ENCODE results near the gene GRIK4. TPM values are rescaled to one million over a fixed set of nuclear protein-coding genes. Genes with fewer than 3 reads are reported as not detected.

The GRIK4 gene
- total RNA-seq, 1 donor from 2014 or later = 2.2 TPM

DNA sequence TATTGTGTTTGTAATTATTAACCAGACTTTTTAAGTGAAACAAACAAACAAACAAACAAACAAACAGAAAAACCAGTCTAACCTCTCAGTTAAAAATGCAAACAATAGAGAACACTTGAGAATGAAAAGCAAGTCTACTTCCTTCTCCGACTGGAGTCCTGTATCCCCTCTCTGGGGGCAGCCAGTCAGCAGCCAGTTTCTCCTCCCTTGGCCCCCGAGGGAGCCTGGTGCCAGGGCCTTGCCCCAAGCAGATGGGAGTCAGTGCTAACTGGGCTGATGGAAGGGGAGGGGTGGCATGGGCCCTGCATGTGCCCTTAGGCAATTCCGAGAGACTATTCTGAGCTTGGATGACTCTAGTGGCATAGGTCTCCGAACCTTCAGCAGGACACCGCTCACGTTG is 137.2 kb downstream of the GRIK4 start:
- Histone ChIP-seq H3K27ac (ENCODE audit: low read depth, low read length) (no peak overlapping the region), H3K79me2 (ENCODE audit: insufficient read depth, low read length) (no peaks in the 10 kb centered on the region), H3K9me3 (ENCODE audit: insufficient read depth, low read depth, low read length) (no peaks in the 10 kb centered on the region), H3K9ac (ENCODE audit: low read length) (no peak overlapping the region), H3K4me3 (ENCODE audit: insufficient read depth, low read depth, low read length) (no peak overlapping the region), H3K36me3 (ENCODE audit: insufficient read depth, low read length) (no peaks in the 10 kb centered on the region), H4K20me1 (ENCODE audit: insufficient read depth, low read length) (no peaks in the 10 kb centered on the region), H3K4me1 (ENCODE audit: insufficient read depth, low read length) (no peaks in the 10 kb centered on the region), H2AFZ (ENCODE audit: low read depth, low read length) (no peak overlapping the region), H3K4me2 (ENCODE audit: low read length) (no peak overlapping the region), H3K27me3 (ENCODE audit: insufficient read depth, low read length) (peaks cover 24% of the 10 kb centered on the region)
- Mint-ChIP-seq H3K36me3 (ENCODE audit: low read depth, unreplicated experiment) (no peaks in the 10 kb centered on the region), H3K4me1 (ENCODE audit: low read depth, unreplicated experiment) (no peaks in the 10 kb centered on the region), H3K4me3 (ENCODE audit: unreplicated experiment) (no peak overlapping the region), H3K27ac (ENCODE audit: unreplicated experiment) (no peak overlapping the region), H3K9me3 (ENCODE audit: unreplicated experiment) (no peaks in the 10 kb centered on the region), H3K27me3 (ENCODE audit: low read depth, unreplicated experiment) (peaks cover 61% of the 10 kb centered on the region)
- no peak for DNase-seq (ENCODE audit: low read depth)
- no peak for TF ChIP-seq EZH2 (IDR thresholded peaks at IDR 0.05; ENCODE audit: insufficient read depth, low read length)
- TF ChIP-seq, protein P1, sequence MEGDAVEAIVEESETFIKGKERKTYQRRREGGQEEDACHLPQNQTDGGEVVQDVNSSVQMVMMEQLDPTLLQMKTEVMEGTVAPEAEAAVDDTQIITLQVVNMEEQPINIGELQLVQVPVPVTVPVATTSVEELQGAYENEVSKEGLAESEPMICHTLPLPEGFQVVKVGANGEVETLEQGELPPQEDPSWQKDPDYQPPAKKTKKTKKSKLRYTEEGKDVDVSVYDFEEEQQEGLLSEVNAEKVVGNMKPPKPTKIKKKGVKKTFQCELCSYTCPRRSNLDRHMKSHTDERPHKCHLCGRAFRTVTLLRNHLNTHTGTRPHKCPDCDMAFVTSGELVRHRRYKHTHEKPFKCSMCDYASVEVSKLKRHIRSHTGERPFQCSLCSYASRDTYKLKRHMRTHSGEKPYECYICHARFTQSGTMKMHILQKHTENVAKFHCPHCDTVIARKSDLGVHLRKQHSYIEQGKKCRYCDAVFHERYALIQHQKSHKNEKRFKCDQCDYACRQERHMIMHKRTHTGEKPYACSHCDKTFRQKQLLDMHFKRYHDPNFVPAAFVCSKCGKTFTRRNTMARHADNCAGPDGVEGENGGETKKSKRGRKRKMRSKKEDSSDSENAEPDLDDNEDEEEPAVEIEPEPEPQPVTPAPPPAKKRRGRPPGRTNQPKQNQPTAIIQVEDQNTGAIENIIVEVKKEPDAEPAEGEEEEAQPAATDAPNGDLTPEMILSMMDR (IDR thresholded peaks at IDR 0.05; ENCODE audit: insufficient read depth, low read depth, low read length) = no peak
- FAIRE-seq = no peak

DNA sequence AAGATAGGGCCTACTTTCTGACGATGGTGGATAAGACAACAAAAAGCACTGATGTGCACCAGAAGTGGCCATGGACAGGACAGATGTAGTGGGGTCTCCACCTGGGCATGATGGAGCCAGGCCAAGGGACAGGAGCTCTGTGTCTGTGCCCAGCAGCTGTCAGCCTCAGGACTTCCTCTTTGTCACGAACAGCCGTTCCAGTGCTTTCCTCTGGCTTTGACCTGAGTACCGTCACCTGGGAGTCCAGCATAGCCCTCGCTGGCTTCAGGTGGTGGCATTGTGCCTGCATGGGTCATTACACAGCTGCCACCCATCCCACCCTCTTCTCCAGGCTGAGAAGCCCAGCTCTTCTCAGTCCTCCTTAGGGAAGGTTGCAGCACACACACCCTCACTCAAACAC is 137.8 kb downstream of the GRIK4 start:
- no peak for TF ChIP-seq EZH2 (IDR thresholded peaks at IDR 0.05; ENCODE audit: insufficient read depth, low read length)
- TF ChIP-seq, protein P1 (IDR thresholded peaks at IDR 0.05; ENCODE audit: insufficient read depth, low read depth, low read length) = no peak
- H4K20me1 ChIP-seq (ENCODE audit: insufficient read depth, low read length) = no peaks in the 10 kb centered on the region
- no peak overlapping the region for H3K9ac ChIP-seq (ENCODE audit: low read length)
- no peak overlapping the region for H3K4me2 ChIP-seq (ENCODE audit: low read length)
- no peaks in the 10 kb centered on the region for H3K36me3 ChIP-seq (ENCODE audit: insufficient read depth, low read length)
- peaks cover 2% of the 10 kb centered on the region for H3K36me3 Mint-ChIP-seq (ENCODE audit: low read depth, unreplicated experiment)
- H3K4me3 Mint-ChIP-seq (ENCODE audit: unreplicated experiment) = no peak overlapping the region
- no peaks in the 10 kb centered on the region for H3K79me2 ChIP-seq (ENCODE audit: insufficient read depth, low read length)
- no peak overlapping the region for H3K4me3 ChIP-seq (ENCODE audit: insufficient read depth, low read depth, low read length)
- no peak overlapping the region for H3K27ac ChIP-seq (ENCODE audit: low read depth, low read length)
- FAIRE-seq (no peak), DNase-seq (ENCODE audit: low read depth) (no peak)
- H2AFZ ChIP-seq (ENCODE audit: low read depth, low read length) = no peak overlapping the region
- peaks cover 60% of the 10 kb centered on the region for H3K27me3 Mint-ChIP-seq (ENCODE audit: low read depth, unreplicated experiment)
- no peaks in the 10 kb centered on the region for H3K9me3 ChIP-seq (ENCODE audit: insufficient read depth, low read depth, low read length)
- no peaks in the 10 kb centered on the region for H3K4me1 Mint-ChIP-seq (ENCODE audit: low read depth, unreplicated experiment)
- no peak overlapping the region for H3K27ac Mint-ChIP-seq (ENCODE audit: unreplicated experiment)
- H3K27me3 ChIP-seq (ENCODE audit: insufficient read depth, low read length) = peaks cover 24% of the 10 kb centered on the region
- H3K4me1 ChIP-seq (ENCODE audit: insufficient read depth, low read length) = no peaks in the 10 kb centered on the region
- H3K9me3 Mint-ChIP-seq (ENCODE audit: unreplicated experiment) = no peaks in the 10 kb centered on the region

DNA sequence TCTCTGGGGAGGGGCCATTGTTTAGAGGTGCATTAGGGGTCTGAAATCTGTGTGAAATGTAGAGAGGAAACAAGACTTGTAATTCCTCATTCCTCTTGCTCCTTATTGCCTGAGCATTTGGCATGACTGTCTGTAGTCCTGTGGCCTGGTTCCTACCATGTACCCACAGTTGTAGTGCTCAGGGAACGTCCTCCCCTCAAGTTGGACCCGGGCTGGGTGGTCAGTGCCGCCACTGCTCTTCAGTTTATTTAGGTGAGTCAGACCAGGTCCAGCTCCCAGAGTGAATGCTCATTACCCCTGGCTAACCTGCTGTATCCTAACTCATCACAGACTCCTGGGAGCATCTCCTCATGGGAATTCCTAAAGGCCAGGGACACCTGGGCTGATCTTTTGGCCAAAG is 139.8 kb downstream of the GRIK4 start:
- Mint-ChIP-seq H3K27me3 (ENCODE audit: low read depth, unreplicated experiment) (peaks cover 49% of the 10 kb centered on the region), H3K4me1 (ENCODE audit: low read depth, unreplicated experiment) (no peaks in the 10 kb centered on the region), H3K9me3 (ENCODE audit: unreplicated experiment) (no peaks in the 10 kb centered on the region), H3K4me3 (ENCODE audit: unreplicated experiment) (no peak overlapping the region), H3K27ac (ENCODE audit: unreplicated experiment) (no peak overlapping the region), H3K36me3 (ENCODE audit: low read depth, unreplicated experiment) (peaks cover 9% of the 10 kb centered on the region)
- H3K9ac ChIP-seq (ENCODE audit: low read length) = no peak overlapping the region
- no peaks in the 10 kb centered on the region for H3K79me2 ChIP-seq (ENCODE audit: insufficient read depth, low read length)
- H3K27me3 ChIP-seq (ENCODE audit: insufficient read depth, low read length) = peaks cover 9% of the 10 kb centered on the region
- no peak overlapping the region for H3K4me3 ChIP-seq (ENCODE audit: insufficient read depth, low read depth, low read length)
- H3K4me2 ChIP-seq (ENCODE audit: low read length) = no peak overlapping the region
- H3K9me3 ChIP-seq (ENCODE audit: insufficient read depth, low read depth, low read length) = no peaks in the 10 kb centered on the region
- no peaks in the 10 kb centered on the region for H3K4me1 ChIP-seq (ENCODE audit: insufficient read depth, low read length)
- DNase-seq (ENCODE audit: low read depth) (no peak), FAIRE-seq (no peak)
- H4K20me1 ChIP-seq (ENCODE audit: insufficient read depth, low read length) = no peaks in the 10 kb centered on the region
- no peak overlapping the region for H2AFZ ChIP-seq (ENCODE audit: low read depth, low read length)
- no peak overlapping the region for H3K27ac ChIP-seq (ENCODE audit: low read depth, low read length)
- H3K36me3 ChIP-seq (ENCODE audit: insufficient read depth, low read length) = no peaks in the 10 kb centered on the region
- TF ChIP-seq EZH2 (IDR thresholded peaks at IDR 0.05; ENCODE audit: insufficient read depth, low read length) = no peak
- TF ChIP-seq, protein P1 (IDR thresholded peaks at IDR 0.05; ENCODE audit: insufficient read depth, low read depth, low read length) = no peak
